Astrocyte (in vitro differentiated cells and primary cell): ENCODE measurements around the gene LRRC74A. TPM values are rescaled to one million over a fixed set of nuclear protein-coding genes. Genes with fewer than 3 reads are reported as not detected.

Source experiments
- DNase-seq: peaks from one replicate; pipeline ENCODE4 v3.0.0-alpha.2; 2010; ENCODE audit warnings: low read depth
- FAIRE-seq: peaks from 2 replicates; lab custom pipeline; 2011; peaks lifted over from hg19 to GRCh38; lab: Jason Lieb, UNC
- H2AFZ ChIP-seq: 2 replicates; pipeline ENCODE4 v1.6.0; 2012; ENCODE audit warnings: low read depth, low read length, inconsistent platforms
- H3K27ac ChIP-seq: 2 replicates; pipeline ENCODE4 v1.5.1; 2011; ENCODE audit warnings: low read depth, low read length, inconsistent platforms
- H3K27me3 ChIP-seq: 2 replicates; pipeline ENCODE4 v1.6.0; 2011; ENCODE audit warnings: low read length, inconsistent platforms; ENCODE audit not compliant: insufficient read depth
- H3K36me3 ChIP-seq: 2 replicates; pipeline ENCODE4 v1.5.1; 2011; ENCODE audit warnings: low read length, inconsistent platforms; ENCODE audit not compliant: insufficient read depth
- H3K4me1 ChIP-seq: 2 replicates; pipeline ENCODE4 v1.5.1; 2011; ENCODE audit warnings: low read length, inconsistent platforms; ENCODE audit not compliant: insufficient read depth
- H3K4me2 ChIP-seq: 2 replicates; pipeline ENCODE4 v1.6.0; 2012; ENCODE audit warnings: low read length, inconsistent platforms
- H3K4me3 ChIP-seq: 2 replicates; pipeline ENCODE4 v1.5.1; 2011; ENCODE audit warnings: low read depth, mild to moderate bottlenecking, low read length, inconsistent platforms; ENCODE audit not compliant: insufficient read depth
- H3K79me2 ChIP-seq: 2 replicates; pipeline ENCODE4 v1.6.0; 2012; ENCODE audit warnings: mild to moderate bottlenecking, low read length, inconsistent platforms; ENCODE audit not compliant: insufficient read depth
- H3K9ac ChIP-seq: 2 replicates; pipeline ENCODE4 v1.6.0; 2012; ENCODE audit warnings: mild to moderate bottlenecking, low read length, inconsistent platforms
- H3K9me3 ChIP-seq: 2 replicates; pipeline ENCODE4 v1.5.1; 2012; ENCODE audit warnings: low read depth, mild to moderate bottlenecking, low read length, inconsistent platforms; ENCODE audit not compliant: insufficient read depth
- H4K20me1 ChIP-seq: 2 replicates; pipeline ENCODE4 v1.6.0; 2012; ENCODE audit warnings: low read length, inconsistent platforms; ENCODE audit not compliant: insufficient read depth
- H3K27ac Mint-ChIP-seq: one replicate; pipeline ENCODE4 v1.8.0; 2021; ENCODE audit warnings: mild to moderate bottlenecking, mixed read lengths; ENCODE audit not compliant: unreplicated experiment
- H3K27me3 Mint-ChIP-seq: one replicate; pipeline ENCODE4 v1.8.0; 2021; ENCODE audit warnings: low read depth, mixed read lengths; ENCODE audit not compliant: unreplicated experiment
- H3K36me3 Mint-ChIP-seq: one replicate; pipeline ENCODE4 v1.8.0; 2021; ENCODE audit warnings: low read depth, mixed read lengths; ENCODE audit not compliant: unreplicated experiment
- H3K4me1 Mint-ChIP-seq: one replicate; pipeline ENCODE4 v1.8.0; 2021; ENCODE audit warnings: low read depth, mixed read lengths; ENCODE audit not compliant: unreplicated experiment
- H3K4me3 Mint-ChIP-seq: one replicate; pipeline ENCODE4 v1.8.0; 2021; ENCODE audit warnings: mild to moderate bottlenecking, moderate library complexity, mixed read lengths; ENCODE audit not compliant: unreplicated experiment
- H3K9me3 Mint-ChIP-seq: one replicate; pipeline ENCODE4 v1.8.0; 2021; ENCODE audit warnings: mild to moderate bottlenecking, mixed read lengths; ENCODE audit not compliant: unreplicated experiment
- CTCF ChIP-seq: IDR thresholded peaks from 2 replicates; pipeline ENCODE4 v1.5.1; 2011; ENCODE audit warnings: low read depth, mild to moderate bottlenecking, inconsistent platforms, low read length, moderate library complexity; ENCODE audit not compliant: insufficient read depth
- EZH2 ChIP-seq: IDR thresholded peaks from 2 replicates; pipeline ENCODE4 v1.6.1; 2012; ENCODE audit warnings: mild to moderate bottlenecking, low read length, inconsistent platforms; ENCODE audit not compliant: insufficient read depth
- total RNA-seq: library from RNA; stranded (reverse); gene quantifications from 2 replicates; pipeline ENCODE4 v1.2.1, GENCODE V29; 2021

Gene LRRC74A
- total RNA-seq, 1 donor from 2014 or later, result not detected

- Histone ChIP-seq H3K36me3 (no peaks in the 10 kb centered on the region), H3K4me3 (no peak overlapping the region), H4K20me1 (no peaks in the 10 kb centered on the region), H3K27ac (no peak overlapping the region), H3K9ac (no peak overlapping the region), H3K4me1 (no peaks in the 10 kb centered on the region), H3K9me3 (no peaks in the 10 kb centered on the region), H2AFZ (no peak overlapping the region), H3K27me3 (peaks cover 8% of the 10 kb centered on the region), H3K4me2 (no peak overlapping the region), H3K79me2 (no peaks in the 10 kb centered on the region)
- FAIRE-seq (no peak), DNase-seq (no peak)
- H3K9me3 Mint-ChIP-seq, result no peaks in the 10 kb centered on the region
- peaks cover 9% of the 10 kb centered on the region for H3K27me3 Mint-ChIP-seq
- H3K36me3 Mint-ChIP-seq, result no peaks in the 10 kb centered on the region
- no peaks in the 10 kb centered on the region for H3K4me1 Mint-ChIP-seq
- no peak overlapping the region for H3K27ac Mint-ChIP-seq
- TF ChIP-seq CTCF, result no peak
- TF ChIP-seq EZH2, result no peak
- no peak overlapping the region for H3K4me3 Mint-ChIP-seq
These were observed 11.3 kb downstream of the LRRC74A start for GRCh38 chr14:76837524-76837923.

- H3K36me3 ChIP-seq, result no peaks in the 10 kb centered on the region
- no peak for DNase-seq
- no peak overlapping the region for H3K27ac ChIP-seq
- Mint-ChIP-seq H3K27ac (no peak overlapping the region), H3K4me1 (no peaks in the 10 kb centered on the region), H3K36me3 (no peaks in the 10 kb centered on the region), H3K4me3 (no peak overlapping the region), H3K27me3 (peaks cover 11% of the 10 kb centered on the region), H3K9me3 (no peaks in the 10 kb centered on the region)
- no peaks in the 10 kb centered on the region for H3K9me3 ChIP-seq
- no peaks in the 10 kb centered on the region for H4K20me1 ChIP-seq
- no peaks in the 10 kb centered on the region for H3K79me2 ChIP-seq
- H2AFZ ChIP-seq, result no peak overlapping the region
- no peaks in the 10 kb centered on the region for H3K4me1 ChIP-seq
- H3K9ac ChIP-seq, result no peak overlapping the region
- H3K27me3 ChIP-seq, result peaks cover 2% of the 10 kb centered on the region
- no peak for FAIRE-seq
- H3K4me2 ChIP-seq, result no peak overlapping the region
- TF ChIP-seq CTCF (no peak), EZH2 (no peak)
- no peak overlapping the region for H3K4me3 ChIP-seq
These were observed 16.2 kb downstream of the LRRC74A start for GRCh38 chr14:76842414-76842813.

GRCh38 chr14:76844223-76844622 is 18.0 kb downstream of the LRRC74A start:
- Histone ChIP-seq H3K36me3 (no peaks in the 10 kb centered on the region), H3K79me2 (no peaks in the 10 kb centered on the region), H3K4me1 (no peaks in the 10 kb centered on the region), H3K27me3 (peaks cover 2% of the 10 kb centered on the region), H4K20me1 (no peaks in the 10 kb centered on the region), H2AFZ (peak overlapping the region; percentile 63), H3K9ac (no peak overlapping the region), H3K4me3 (no peak overlapping the region), H3K27ac (no peak overlapping the region), H3K4me2 (no peak overlapping the region), H3K9me3 (no peaks in the 10 kb centered on the region)
- Mint-ChIP-seq H3K9me3 (no peaks in the 10 kb centered on the region), H3K27ac (no peak overlapping the region), H3K36me3 (no peaks in the 10 kb centered on the region), H3K4me1 (no peaks in the 10 kb centered on the region), H3K4me3 (no peak overlapping the region), H3K27me3 (peaks cover 10% of the 10 kb centered on the region)
- FAIRE-seq (no peak), DNase-seq (peak; percentile 29)
- TF ChIP-seq EZH2 (no peak), CTCF (no peak)
